DMS153 treated with DMSO at 0.1 percent for 48 hours (cell line): Measurements from ENCODE around the gene TSPYL1.
"Not testable (repeated sequence)": the region's sequence is repeated elsewhere in the genome, so short reads cannot be mapped to it uniquely, and the experiment has no call there.

Experiments
- DNase-seq: peaks from one replicate; lab custom pipeline; 2025; ENCODE audit not compliant: unreplicated experiment; lab: John Stamatoyannopoulos, UW

The TSPYL1 gene

DNA sequence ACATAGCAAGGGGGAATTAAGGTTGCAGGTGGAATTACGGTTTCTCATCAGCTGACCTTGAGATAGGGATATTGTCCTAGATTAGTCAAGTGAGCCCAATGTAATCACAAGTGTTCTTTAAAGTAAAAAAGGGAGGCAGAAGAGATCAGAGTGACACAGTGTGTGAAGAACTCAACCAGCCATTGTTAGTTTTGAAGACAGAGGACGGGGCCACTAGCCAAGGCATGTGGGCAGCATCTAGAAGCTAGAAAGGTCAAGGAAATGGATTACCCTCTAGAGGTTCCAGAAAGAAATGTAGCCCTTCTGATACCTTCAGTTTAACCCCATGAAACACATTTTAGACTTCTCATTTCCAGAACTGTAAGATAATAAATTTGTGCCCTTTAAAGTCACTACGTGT is 18.5 kb upstream of the TSPYL1 start:
- no peak for DNase-seq

DNA sequence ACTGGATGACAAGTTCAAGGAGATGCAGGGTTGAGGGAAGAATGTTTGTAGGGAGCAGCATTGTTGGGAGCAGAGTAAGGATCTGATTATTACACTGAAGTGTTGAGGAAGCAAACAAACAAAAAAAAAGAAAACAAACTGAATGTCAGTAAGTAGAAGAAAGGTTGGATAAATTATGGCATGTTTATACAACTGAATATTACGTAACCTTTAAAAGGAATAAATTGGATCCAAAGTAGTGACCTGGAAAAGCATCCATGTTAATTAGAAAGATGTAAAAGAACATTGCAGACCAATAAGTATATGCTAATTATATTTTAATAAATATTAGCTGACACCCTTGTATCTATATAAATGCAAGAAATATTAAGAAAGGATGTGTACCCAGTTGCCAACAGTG is 12.8 kb upstream of the TSPYL1 start:
- no peak for DNase-seq

DNA sequence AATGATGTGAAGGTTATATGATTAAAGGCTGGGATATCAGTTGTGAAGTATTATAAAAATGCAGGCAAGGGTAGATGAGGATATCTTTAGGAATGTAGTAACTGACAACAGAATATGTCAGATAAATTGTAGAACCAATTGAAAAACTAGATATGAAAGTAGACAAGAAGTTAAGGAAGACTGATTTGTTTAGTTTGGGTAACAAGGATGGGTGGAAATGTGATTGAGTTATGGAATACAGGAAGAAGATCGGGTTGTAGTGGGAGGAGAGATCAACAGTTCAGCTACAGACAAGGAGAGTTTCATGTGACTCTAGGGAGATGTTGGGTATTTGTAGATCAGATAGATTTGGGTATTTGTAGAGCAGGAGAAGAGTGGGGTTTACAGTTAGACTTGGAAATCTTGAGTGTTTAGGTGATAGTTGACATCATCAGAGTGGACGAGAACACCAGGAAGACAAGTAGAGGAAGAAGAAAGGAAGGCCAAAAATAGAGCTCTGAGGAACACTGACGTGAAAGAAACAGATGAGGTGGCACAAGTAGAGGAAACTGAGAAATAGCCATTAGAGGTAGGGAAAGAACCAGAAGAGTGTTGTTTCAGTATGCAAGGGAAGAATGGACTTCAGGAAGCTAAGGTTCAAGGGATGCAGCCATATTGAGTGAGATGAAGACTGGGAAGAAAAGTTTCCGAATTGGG is 12.1 kb upstream of the TSPYL1 start:
- DNase-seq, result no peak

DNA sequence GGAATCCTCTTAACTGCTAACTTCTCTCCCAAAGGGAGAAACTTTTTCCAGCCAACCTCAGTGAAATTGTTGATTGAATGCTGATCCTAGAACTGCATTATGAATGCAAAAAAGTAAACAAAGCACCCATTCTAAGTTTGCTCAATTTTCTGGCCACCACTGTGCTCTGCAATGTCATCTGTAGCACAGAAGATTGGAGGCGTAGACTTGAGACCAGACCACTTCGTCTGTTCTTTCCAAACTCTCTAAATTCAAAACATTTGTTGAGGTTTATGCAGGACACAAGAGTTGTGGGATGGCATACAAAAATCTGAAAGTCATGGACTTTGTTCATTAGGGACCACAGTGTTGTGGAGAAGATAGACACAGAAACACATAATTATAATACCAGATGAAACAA is 11.1 kb upstream of the TSPYL1 start:
- no peak for DNase-seq

DNA sequence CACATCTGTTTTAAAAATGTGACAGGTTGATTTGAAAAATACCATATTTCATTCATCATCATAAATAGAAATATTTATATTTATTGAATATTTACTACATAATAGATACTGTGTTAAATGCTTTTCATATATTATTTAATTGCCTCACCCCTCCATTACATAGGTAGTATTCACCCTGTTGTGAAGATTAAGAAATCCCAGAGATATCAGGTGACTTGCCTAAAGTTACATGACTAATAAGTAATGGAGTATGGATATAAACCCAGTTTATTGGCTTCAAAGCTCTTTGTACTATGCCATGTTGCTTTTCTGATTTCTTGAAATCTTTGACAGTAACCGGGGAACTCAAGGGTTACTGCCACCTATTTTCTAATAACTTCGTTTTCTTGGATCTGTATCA is 10.1 kb upstream of the TSPYL1 start:
- DNase-seq, result no peak

DNA sequence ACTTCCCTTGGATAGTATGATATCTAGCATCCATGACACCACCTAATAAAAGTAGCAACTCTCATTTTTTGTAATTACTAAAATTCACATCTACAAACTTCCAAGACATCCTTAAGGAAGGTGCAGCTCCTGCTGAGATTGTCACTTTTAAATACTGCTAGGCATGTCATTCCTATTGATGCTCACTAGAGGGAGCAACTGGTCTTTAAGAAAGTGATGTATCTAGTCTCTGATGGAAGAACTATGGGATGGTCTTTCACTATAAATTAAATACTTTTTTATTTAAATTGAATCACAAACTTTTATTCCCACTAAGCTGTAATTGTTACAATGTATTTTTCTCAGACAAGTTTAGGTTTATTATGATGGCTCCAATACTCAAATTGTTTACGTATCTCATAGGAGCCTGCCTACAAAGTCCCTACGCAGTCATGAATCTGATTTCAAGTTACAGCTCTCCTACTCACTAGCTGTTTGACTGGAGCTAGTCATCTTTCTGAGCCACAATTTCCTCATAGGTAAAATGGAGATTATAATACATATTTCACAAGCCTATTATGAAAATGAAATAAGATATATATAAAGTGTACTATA is 8.1 kb upstream of the TSPYL1 start:
- peak; percentile 45 for DNase-seq

DNA sequence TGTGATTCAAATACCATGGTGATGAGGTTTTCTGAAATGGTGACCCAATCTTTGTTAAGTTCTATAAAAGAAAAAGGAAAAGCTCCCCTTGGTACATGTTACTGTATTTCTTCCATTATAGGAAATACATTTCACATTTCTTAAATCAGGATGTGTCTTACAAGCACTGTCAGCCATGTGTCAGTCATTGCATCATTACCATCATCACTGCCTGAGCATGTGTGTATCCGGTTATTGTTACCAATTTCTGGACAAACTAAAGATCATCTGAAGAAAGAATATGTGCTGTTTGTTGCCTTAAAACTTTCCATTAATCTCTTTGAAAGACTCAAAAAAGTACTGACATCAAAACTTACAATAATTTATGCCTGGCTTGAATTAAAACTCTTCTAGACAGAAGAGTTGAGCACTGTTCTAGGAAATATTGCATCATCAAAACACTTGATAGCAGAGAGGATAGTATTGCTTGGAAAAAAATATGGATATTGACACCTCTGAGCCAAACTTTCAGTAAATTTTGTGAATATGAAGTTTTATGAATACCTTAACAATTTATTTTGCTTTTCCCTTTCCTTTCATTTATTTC is 7.1 kb upstream of the TSPYL1 start:
- no peak for DNase-seq

DNA sequence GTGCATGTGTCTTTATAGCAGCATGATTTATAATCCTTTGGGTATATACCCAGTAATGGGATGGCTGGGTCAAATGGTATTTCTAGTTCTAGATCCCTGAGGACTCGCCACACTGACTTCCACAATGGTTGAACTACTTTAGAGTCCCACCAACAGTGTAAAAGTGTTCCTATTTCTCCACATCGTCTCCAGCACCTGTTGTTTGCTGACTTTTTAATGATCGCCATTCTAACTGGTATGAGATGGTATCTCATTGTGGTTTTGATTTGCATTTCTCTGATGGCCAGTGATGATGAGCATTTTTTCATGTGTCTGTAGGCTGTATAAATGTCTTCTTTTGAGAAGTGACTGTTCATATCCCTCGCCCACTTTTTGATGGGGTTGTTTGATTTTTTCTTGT is 5.3 kb upstream of the TSPYL1 start:
- DNase-seq, result not testable (repeated sequence)

DNA sequence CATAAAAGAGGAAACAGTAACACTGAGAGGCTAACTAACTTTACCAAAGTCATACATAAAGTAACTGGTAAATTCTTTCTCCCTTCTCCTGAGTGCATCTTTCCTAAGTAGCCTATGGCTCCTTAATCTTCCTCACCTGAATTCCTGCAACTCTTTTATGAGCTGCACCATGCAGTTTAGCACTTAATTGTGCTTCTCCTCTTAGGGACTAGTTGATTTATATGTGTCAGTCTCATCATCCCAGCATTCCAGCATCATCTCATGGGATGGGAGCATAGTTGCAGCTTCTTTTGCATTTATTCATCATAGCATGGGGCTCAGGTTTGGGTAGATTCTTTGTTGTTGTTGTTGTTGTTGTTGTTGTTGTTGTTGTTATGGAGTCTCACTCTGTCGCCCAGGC is 3.5 kb upstream of the TSPYL1 start:
- no peak for DNase-seq

DNA sequence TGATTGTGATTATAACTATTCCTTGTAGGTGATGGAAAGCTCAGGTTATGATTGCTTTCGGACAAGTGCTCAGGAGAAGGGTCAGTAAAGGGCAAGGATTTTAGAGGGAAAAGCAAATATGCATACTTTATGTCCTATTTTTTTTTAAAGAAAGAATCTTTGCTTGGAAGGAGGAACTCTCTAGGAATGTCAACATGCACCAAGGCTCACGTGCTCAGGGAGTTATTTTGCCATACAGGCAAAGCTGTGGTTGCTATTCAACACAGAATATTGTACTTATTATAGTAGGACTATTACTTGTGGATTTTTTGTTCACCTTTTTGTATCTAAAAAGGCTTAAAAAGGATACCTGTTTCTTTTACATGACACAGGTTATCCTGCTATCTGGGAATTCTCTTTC is 3.0 kb upstream of the TSPYL1 start:
- no peak for DNase-seq

DNA sequence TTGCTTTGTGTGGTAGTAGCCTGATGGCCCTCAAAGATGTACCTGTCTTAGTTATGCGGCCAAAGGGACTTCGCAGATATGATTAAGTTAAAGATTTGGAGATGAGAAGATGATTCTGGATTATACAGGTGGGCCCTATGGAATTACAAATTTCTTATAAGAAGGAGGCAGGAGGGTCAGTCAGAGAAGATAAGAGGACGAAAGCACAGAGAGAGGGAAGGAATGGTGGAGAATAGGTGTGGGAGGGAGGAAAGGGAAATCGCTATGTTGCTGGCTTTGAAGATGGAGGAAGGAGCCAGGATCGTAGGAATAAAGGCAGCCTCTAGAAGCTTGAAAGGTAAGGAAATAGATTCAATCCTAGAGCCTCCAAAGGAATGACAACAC is 1.2 kb upstream of the TSPYL1 start:
- no peak for DNase-seq

DNA sequence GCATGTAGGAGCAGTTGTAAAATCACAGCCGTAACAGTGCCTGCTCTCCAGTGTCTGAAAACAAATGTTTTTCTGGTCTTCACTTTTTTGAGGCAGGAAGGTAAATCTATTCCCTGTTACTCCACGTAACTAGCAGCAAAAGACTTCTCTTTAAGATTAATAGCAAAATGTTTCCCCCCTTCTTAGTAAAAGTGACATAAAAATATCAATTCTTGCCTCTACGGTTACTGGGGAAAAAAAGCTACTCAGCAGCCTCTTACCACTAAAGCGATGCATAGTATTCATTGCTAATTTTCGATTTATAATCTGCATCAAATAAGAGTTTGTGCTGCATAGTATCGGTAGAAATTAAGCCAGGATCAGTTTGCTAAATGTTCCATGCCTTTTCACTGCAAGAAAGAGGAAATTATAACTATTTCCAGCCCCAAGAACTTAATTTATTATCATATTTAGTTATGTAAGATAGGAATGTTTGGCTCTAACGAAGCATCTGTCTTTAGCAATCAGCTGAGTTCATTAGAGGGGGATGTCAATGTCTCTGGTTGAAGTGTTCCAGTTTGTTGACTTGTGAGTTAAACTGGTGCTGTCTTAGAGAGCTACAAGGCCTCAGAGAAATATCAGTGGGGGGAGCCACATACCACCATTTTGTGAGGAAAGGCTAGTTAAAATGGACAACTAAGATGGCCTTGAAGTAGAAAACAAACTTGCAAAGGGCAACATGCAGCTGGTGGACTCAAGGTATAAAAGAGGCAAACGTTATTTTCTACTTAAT is 617 bp upstream of the TSPYL1 start:
- DNase-seq, result no peak

DNA sequence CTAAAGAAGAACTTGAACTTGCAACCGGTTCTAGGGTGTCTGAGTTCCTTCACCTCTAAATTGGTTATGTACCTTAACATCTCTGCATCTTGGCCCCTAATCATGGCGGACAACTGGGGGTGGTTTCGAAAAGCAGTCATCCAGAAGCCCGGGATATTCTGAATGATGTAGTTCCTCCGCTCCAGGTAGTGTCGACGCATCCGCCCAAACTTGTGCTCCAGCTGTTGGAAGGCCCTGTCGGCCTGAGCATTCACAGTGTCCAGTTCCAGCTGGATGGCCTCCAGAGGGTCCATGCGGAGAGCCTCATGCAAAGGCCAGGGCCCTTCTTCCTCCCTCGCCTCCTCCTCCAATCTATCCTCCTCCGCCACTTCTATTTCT is 887 bp downstream of the TSPYL1 start:
- DNase-seq, result no peak

DNA sequence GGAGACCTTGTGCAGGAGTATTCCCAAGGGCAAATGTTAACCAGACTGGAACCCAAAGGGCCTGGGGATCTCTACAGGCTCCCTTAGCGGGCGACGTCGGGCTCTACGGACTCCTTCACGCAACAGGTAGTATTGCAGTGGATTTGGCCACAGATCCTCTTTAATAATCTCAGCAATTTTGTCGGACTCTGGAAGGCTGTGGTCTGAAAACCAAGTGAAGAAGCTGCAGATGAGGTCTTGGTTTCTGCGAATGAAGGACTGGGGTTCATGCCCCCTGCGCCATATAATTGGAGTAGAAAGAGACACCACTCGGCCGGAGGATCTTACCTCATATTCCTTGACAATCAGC is 1.3 kb downstream of the TSPYL1 start:
- DNase-seq, result no peak

DNA sequence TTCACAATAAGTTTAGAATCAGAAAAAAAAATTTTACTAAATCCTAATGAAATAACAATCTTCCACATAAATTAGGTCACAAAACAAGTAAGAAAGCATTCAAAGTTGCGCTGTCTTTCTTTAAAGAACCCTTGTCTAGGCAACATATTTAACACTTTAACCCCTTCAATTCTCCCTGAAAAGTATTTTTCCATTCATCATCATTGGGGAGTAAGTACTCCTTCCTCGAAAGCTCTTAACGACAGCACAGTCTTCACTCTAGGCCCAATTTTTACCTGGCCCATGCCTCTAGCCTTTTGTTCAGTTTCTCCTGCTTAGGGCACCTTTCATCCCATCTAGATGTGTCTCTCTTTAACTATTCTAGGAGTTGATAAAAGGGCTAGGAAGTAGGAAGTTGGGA is 2.6 kb downstream of the TSPYL1 start:
- no peak for DNase-seq

DNA sequence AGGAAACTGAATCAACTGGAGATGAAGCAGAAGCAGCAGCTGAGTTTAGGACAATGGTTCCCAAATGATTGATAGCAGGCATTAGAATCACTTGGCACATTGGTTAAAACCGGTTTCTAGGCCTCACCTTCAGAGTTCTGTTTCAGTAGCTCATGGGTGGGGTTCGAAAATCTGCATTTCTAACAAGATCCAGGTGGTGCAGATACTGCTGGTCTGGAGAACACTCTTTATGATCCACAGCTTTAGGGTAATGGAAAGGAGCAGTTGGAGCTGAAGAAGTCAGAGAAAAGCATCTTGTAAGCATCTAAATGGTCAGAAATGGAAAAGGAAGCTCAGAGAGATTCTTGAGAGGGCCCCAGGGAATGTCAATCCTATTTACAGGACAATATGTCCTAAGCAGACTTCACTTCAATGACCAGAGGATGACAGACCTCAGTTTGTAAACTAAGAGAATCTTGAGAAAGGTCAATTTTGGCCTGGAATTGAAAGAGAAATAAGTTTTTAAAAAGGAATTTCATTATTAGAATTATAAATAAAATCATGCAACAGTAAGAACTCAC is 8.5 kb downstream of the TSPYL1 start:
- DNase-seq, result no peak

DNA sequence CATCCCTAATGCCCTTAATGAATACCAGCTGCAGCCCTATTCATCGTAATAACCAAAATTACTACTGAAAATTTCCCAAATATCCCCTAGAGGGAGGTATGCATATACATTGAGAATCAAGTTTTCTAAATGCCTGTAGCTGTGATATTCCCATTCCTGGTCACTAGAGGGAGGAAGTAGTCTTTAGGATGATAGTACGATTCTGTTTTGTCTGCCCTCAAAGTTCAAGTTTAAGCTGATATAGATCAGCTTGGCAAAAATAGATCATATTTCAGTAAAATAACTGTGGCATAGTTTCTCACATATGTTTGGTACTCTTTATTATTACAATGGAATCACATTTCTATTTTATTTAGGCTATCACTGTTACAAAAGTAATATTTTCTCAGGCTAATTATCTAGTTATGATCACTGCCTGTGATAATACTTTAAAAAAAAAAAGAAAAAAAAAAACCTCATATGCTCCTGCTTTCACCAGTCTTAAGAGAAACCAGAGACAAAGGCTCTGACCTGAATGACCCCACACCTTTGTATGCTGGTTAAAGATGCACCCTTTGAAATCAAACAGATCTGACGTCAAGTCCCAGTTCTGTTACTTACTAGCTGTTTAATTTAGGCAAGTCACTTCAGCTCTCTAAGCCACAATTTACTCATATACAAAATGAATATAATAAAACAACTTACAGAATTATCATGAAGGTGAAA is 11.0 kb downstream of the TSPYL1 start:
- peak; percentile 82 for DNase-seq

DNA sequence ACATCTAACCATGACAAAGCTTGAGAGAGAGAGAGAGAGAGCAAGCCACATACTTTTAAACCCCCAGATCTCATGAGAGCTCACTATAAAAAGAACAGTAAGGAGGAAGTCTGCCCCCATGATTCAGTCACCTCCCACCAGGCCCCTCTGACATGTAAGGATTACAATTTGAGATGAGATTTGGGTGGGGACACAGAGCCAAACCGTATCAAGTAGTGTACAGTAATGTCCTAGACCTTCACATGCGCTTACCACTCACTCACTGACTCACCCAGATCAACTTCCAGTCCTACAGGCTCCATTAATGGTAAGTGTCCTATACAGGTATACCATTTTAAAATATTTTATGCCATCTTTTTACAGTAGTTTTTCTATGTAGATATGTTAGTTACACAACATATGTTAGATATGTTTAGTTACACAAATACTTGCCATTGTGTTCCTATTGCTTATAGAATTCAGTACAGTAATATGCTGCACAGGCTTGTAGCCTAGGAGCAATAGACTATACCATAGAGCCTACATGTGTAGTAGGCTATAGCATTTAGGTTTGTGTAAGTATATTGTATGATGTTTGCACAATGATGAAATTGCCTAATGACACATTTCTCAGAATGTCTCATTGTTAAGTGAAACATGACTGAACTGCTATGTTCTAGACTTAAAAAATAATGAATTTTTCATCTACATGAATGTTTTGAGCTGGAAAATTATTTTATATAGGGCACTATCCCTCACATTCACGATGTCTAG is 11.7 kb downstream of the TSPYL1 start:
- DNase-seq, result no peak

DNA sequence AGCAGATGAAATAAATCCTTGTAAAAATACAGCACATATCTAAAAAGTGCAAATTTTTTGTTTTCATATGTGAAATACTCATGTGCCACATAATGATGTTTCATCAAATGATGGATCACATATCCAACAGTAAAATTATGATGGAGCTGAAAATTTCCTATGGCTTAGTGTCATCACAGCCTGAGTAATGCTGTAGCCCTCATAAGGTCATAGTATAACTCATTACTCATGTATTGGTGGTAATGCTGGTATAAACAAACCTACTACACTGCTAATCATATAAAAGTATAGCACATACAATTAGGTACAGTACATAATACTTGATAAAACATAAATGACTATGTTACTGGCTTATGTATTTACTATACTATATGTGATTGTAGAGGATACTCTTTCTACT is 12.9 kb downstream of the TSPYL1 start:
- no peak for DNase-seq

DNA sequence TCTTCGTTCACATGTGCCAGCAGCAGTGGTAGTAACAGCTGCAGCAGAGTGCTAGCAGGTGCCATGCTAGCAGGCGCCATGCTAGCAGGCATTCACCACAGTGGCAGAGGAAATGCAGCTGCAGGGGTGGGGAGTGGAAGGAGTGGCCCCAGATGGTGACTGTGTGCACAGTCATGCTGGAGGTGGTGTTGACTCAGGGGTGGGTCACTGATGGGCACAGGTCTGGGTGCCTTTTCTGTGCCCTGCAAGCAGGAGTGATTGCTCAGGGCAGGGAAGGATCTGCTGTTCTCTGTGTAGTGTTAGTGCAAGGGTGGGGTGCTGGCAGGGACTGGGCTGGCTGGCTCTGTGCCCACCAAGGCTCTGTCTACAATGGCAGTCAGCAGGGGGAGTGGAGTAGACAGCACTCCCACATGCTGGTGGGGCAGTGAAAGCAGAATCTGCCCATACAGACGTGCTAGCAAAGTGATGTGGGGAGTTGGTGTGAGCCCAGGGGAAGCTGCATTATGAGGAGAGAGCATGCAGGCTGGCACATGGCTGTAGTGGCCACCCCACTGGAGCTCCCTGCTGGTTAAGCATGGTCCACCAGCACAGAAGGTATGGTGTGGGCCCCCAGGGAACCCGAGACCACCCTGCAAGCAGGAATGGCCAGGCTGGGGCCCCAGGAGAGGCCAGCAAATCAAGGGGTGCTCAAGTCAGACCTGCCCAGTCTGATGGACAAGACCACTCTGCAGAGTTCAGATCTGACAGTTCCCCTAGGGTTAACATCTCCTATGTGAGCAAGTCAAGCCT is 14.5 kb downstream of the TSPYL1 start:
- no peak for DNase-seq
